GM19099 (cell line): Measurements from ENCODE around the gene SMR3B.

ENCODE experiments used
- POLR2A ChIP-seq: IDR thresholded peaks from 3 replicates; pipeline ENCODE4 v1.6.1; 2011; ENCODE audit warnings: low read depth; ENCODE audit not compliant: insufficient read length; ENCODE audit errors: extremely low read depth

The SMR3B gene

GRCh38 chr4:70382691-70383181, at the start of gene SMR3B:
SMR3B (plus strand) TSS chr4:70383131; CDS start chr4:70384511, 1,380 bp downstream.
- TF ChIP-seq POLR2A = no peak

- TF ChIP-seq POLR2A = no peak
Measured at GRCh38 chr4:70334681-70335080, 48.2 kb upstream of the SMR3B start, which contains the start of gene CABS1. CABS1 (plus strand) TSS chr4:70334981; CDS start chr4:70335040, 59 bp downstream.

- no peak for TF ChIP-seq POLR2A
Measured at GRCh38 chr4:70336043-70336442, 46.9 kb upstream of the SMR3B start.

GRCh38 chr4:70337886-70338420, 45.0 kb upstream of the SMR3B start:
- TF ChIP-seq POLR2A = no peak

GRCh38 chr4:70356185-70356584, 26.7 kb upstream of the SMR3B start:
- no peak for TF ChIP-seq POLR2A

GRCh38 chr4:70359115-70359661, 23.7 kb upstream of the SMR3B start:
- no peak for TF ChIP-seq POLR2A

GRCh38 chr4:70360460-70360859, 22.5 kb upstream of the SMR3B start, which contains the start of gene SMR3A:
SMR3A (plus strand) TSS chr4:70360760; CDS start chr4:70362116, 1,356 bp downstream.
- no peak for TF ChIP-seq POLR2A

- TF ChIP-seq POLR2A = no peak
Measured at GRCh38 chr4:70364002-70364401, 18.9 kb upstream of the SMR3B start.

GRCh38 chr4:70365479-70365878, 17.5 kb upstream of the SMR3B start:
- TF ChIP-seq POLR2A = no peak

- TF ChIP-seq POLR2A = no peak
Measured at GRCh38 chr4:70367813-70368212, 15.1 kb upstream of the SMR3B start.

GRCh38 chr4:70371987-70372386, 10.9 kb upstream of the SMR3B start:
- no peak for TF ChIP-seq POLR2A

GRCh38 chr4:70372760-70373159, 10.2 kb upstream of the SMR3B start:
- TF ChIP-seq POLR2A = no peak

GRCh38 chr4:70380578-70380977, 2.4 kb upstream of the SMR3B start:
- no peak for TF ChIP-seq POLR2A

- no peak for TF ChIP-seq POLR2A
Measured at GRCh38 chr4:70392057-70392776, 9.3 kb downstream of the SMR3B start.

GRCh38 chr4:70397580-70397979, 14.6 kb downstream of the SMR3B start, which contains the start of gene OPRPN:
OPRPN (plus strand) TSS chr4:70397940; CDS start chr4:70399286, 1,346 bp downstream.
- no peak for TF ChIP-seq POLR2A

GRCh38 chr4:70399319-70399718, 16.4 kb downstream of the SMR3B start:
- no peak for TF ChIP-seq POLR2A
